Left lobe of liver (tissue), 2 donors: ENCODE results near the gene TMEM175. TPM values are rescaled to one million over a fixed set of nuclear protein-coding genes. Genes with fewer than 3 reads are reported as not detected.

Experiments
- ATAC-seq: fragments of 200-7000 bp; cut with Tn5 transposase; one replicate; pipeline ENCODE4 v1.9.1; 2020; ENCODE audit warnings: mild to moderate bottlenecking, moderate library complexity
- DNase-seq: peaks from one replicate; pipeline ENCODE4 v3.0.0-alpha.2; 2020; ENCODE audit warnings: low spot score
- total RNA-seq: library from RNA; stranded (reverse); gene quantifications from one replicate; pipeline ENCODE4 v1.2.1, GENCODE V29; 2021
- donor health status: DM: no; HTN: no; CAD: no; lungs with moderate emphysema.
- donor health status: DM: no; HTN: yes; CAD: no.

The TMEM175 gene
- total RNA-seq, 1 donor from 2014 or later = 39.2 TPM

DNA sequence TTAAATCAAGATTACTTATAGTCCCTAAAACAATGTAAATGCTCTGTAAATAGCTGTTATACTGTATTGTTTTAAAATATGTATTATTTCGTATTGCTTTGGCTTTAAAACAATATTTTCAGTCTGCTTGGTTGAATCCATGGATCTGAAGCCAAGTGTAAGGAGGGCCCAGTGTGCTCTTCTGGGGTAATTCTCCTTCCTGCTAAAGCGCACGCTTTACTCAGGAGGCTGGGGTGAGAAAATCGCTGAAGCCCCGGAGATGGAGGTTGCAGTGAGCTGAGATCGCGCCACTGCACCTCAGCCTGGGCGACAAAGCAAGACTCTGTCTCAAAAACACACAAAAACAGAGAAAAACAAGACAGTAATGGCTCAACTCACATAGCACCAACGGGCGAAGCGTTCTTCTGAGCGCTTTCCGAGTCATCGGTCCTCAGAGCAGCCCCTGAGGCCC, 54.2 kb downstream of the TMEM175 start:
- no peak for DNase-seq
- ATAC-seq = peak; percentile 0

DNA sequence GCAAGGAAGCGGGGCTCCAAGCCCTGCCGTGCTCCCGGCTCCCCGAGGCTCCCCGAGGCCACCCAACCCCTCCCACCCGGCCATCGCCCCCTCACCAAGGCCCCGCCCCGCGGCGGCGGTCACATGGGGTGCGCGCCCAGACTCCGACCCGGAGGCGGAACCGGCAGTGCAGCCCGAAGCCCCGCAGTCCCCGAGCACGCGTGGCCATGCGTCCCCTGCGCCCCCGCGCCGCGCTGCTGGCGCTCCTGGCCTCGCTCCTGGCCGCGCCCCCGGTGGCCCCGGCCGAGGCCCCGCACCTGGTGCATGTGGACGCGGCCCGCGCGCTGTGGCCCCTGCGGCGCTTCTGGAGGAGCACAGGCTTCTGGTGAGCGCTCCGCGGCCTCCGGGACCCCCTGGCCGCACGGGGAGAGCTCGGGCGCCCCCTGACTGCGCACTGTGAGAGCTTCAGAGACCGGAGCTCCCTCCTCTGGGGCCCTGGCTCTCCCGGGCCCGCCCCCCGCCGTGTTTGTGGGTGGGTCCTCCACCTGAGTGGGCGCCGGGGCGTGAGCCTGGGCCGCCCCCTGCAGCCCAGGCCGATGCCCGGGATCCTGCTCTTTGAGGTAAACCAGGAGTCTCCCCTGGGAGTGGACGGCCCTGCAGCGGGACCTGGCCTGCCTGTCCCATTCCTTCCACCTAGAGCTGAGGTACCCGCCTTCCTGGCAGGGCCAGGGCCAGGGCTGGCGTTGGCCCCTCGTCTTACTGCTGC, 54.8 kb downstream of the TMEM175 start, which contains the start of gene IDUA:
Gene IDUA, plus strand, starts transcription at position 166 of the 745 bp plus-strand sequence. Its CDS starts 41 bp downstream, at position 207.
- DNase-seq = peak; percentile 92
- peak; percentile 71 for ATAC-seq

DNA sequence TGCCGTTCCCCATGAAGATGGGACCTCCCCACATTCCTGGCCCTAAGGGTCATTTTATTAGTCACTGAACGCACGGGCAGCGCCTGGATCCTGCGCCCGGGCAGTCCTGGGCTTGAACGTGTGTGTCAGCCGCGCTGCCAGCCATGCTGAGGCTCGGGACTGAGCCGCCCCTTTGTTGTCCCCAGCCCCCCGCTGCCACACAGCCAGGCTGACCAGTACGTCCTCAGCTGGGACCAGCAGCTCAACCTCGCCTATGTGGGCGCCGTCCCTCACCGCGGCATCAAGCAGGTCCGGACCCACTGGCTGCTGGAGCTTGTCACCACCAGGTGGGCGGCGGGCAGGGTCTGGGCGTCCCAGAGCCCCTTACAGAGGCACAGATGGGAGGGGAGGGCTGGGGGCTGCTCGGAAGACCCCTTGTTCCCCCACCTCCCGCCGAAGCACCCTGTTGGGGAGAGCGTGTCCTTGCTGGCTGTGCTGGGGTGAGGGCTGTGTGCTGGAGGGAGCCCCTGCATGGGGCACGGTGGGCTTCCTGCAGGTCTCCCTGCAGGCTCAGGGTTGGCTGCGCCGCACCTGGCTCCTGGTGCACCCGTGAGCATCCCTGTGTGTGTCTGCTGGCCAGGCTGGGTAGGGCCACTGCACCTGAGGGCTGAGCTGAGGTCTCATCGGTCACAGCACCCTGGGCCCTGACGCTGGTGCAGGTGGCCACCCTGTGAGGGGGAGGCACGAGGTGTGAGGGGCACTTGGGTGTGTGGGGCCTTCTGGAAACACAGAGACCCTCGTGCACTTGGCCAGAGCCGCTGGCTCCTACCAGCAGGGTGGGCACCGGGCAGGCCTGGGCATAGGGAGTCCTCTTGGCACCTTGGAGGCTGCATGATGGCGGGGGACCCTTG, 55.6 kb downstream of the TMEM175 start:
- DNase-seq (peak; percentile 58), ATAC-seq (peak; percentile 0)

DNA sequence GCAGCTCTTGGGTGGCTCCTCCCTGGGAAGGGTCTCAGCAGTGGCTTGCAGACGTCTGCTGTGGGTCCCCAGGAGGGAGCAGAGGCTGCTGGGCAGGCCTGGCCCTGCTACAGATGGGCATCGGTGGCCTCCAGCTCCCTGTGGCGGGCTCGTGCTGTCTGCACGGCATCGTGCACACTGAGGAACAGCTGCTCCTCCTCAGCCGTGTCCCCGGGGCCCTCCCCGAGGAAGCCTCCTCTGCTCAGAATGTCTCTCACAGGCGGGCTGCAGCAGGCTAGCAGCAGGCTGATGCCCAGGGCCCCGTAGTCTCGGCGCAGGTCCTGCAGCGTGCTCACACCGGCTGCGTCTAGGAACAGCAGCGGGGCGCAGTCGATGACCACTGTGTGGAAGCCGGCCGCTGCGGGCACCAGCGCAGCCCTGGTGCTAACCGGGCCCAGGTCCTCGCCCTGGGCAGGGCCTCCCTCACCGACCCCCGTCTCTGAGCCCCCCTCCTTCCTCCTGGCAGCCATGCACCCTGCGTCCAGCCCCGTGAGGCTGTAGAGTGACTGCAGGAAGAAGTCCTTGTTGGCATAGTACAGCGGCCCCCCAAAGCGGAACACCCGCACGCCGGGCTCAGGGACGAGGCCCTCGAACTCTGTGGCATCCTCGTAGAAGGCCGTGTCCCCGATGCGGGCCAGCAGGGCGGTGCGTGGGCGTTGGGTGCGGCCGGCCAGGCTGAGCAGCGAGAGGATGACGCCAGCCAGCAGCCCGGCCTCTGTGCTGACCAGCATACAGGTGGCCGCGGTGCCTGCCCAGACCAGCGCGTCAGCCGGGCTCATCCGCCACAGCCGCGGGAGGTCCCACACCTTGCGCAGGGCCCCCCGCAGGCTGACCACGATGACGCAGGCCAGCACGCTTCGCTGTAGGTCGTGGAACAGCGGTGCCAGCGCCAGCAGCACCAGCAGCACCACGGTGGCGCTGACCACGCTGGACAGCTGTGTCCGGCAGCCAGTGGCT, 56.8 kb downstream of the TMEM175 start:
- no peak for DNase-seq
- no peak for ATAC-seq

DNA sequence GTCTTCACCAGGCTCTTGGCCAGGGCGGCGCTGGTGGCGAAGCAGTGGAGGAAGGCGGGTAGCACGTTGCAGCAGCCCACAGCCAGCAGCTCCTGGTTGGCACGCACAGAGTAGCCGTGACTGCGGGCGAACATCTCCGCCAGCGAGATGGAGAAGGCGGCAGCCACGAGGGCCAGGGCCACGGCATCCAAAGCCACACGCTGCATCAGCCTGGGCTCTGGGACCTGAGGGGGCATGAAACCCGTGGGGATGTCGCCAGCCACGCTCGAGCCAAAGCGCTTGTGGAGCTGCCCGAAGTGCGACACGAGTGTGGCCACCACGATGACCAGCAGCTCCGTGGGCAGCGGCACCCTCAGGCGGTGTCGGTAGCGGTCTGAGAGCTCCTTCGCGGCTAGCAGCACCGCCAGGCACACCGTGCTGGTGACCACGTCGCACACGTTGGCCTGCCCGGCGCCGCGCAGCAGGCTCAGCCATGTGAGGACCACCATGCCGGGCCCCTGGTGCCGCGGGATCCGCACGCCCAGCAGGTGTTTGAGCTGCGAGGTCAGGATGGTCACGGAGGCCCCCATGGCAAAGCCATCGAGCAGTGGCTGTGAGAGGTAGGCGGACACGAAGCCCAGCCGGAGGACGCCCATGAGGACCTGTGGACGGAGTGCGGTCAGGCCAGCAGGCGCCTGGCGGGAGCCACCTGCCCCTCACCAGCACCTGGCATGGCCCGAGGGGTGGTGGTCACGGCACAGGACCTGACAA, 57.6 kb downstream of the TMEM175 start:
- ATAC-seq = no peak
- no peak for DNase-seq

DNA sequence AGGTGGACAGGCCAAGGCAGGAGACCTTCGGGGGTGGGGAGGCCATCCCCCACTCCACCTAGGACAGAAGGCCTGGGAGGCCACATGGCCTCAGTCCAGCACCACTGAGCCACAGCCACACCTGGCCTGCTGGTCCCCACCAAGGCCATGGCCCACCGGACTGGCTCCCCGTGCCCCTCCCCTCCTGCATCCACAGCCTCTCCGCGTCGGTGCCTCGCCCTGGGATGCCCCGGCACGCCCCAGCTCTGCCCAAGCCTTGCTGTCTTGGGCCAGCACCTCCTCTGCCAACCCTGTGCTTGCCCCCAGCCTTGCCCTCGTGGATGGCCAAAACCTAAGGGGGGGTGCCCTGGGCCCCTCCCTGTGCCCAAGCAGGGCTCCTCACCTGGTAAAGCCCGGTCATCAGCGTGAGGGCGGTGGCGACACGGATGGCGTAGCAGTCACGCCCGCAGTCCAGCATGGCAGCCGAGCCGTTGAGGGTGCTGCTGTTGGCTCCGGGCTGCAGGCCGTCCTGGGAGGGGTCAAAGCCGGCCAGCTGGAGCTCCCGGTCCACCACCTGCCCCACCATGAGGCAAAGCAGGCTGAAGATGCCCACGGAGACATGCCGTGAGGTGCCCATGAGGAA, 58.6 kb downstream of the TMEM175 start:
- ATAC-seq = no peak

DNA sequence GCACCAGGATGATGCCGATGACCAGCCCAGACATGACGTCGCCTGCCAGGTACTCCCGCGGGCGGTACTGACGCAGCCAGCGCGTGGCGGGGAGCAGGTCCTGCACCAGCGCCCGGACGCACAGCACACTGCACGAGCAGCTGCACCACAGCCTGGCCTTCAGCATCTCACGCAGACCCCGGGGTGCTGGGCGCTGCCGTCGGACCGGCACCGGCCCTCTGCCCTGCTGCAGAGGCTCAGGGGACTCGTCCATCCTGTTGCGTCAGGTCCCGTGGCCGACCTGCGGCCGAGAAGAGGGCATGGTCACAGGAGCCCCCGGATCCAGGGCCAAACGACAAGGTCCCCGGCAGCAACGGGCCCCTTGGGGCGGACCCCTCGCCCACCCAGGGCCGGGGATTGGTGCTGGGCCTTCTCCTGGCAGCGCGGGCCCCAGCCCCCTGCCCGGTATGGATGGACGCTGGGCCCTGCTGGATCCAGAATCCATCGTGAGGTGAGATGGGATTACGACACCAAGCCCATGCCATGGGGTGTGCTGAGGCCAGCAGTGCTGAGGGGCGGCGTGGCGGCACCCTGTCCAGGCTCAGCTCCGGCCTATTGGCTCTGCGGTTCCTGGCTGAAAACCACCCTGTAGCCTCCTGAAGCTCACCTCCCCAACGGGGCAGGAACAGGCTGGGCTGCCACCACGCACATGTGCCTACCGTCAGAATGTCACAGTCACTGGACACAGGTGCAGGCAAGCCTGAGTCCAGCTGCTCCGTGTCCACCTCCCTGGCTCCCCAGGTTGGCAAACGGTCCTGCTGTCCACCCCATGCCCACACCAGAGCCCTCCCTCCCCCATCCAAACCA, 59.4 kb downstream of the TMEM175 start:
- DNase-seq (no peak), ATAC-seq (no peak)

More for the DNA sequence above, 58.6 kb downstream of the TMEM175 start:
- DNase-seq = no peak

DNA sequence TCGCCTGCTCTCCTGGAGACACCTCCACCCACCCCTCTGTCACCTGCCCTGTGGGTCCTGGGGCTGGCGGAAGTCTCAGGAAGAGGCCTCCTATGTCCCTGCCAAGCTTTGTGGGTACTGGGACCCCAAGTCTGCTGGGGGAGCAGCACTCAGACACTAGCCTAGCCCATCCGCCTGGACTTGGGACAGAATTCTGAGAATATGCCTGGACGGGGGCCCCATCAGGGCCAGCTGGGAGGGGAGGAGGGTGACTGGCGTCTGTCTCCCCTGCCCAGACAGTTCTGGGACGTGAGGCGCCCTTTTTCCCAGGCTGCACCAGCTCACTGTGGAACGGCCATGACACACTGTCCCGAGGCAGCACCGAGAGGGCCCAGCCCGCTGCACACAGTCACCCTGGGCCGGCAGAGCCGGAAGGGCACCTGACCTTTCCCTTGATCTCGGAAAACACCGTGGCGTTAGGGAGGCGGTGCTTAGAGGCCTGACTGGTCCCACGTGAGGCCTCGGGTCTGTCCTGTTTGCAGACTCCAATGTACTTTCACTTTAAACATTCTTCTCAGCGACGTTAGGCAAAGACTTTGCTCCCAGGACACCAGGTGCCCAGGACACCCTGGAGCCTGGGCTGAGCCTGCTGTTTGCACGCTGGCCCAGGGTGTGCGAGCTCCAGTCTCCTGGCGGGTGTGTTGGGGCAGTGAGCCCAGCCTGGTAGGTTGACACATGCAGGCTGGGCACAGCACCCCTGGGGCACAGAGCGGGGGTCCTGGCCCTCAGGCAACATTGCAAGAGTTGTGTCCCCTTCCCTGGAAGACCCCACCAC, 60.2 kb downstream of the TMEM175 start:
- DNase-seq = peak; percentile 96
- ATAC-seq = peak; percentile 67

DNA sequence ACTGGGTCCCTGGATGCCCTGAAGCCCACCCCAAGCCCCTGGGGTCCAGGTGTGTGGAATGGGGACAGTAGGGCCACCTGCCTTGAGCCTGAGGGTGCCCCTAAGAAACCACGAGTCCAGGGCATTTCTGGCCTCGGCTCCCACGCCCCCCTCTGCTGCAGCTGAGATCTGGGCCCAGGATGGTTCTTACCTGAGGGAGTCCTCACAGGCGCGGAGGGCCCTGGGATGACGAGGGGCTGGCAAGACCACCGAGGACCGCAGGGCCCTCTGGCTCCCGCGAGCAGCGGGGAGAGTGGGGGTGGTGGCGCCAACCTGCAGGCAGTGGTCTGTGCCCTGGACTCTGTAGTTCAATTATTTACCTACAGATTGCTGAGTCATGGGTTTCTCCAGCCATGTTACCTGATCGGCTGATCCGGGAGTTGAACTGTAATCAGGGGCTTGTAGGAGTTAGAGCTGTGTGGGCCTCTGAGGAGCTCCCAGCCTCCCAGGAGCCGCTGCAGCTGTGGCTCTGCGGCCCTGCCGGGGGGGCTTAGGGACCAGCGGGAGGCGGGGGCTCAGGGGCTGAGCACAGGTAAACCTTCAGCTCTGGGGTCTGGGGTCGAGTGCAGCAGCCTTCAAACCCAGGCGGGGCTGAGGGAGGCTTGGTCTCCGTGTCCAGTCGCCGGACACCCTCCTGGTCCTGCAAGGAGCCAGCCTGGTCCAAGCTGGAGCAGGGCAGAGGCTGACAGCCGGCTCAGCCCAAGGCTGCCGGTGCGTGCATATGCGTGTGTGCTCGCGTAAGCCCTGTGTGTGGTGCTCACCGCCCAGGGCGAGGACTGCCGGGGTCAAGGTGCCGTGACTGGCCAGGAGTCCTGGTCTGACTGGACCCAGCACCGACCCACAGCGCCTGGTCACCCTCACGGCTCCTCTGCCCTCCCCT, 61.1 kb downstream of the TMEM175 start, which contains the start of gene SLC26A1:
Gene SLC26A1, minus strand, starts transcription at position 294 of the 919 bp plus-strand sequence. CDS start 1,701 bp downstream, outside the sequence.
- ATAC-seq (peak; percentile 63), DNase-seq (peak; percentile 89)

DNA sequence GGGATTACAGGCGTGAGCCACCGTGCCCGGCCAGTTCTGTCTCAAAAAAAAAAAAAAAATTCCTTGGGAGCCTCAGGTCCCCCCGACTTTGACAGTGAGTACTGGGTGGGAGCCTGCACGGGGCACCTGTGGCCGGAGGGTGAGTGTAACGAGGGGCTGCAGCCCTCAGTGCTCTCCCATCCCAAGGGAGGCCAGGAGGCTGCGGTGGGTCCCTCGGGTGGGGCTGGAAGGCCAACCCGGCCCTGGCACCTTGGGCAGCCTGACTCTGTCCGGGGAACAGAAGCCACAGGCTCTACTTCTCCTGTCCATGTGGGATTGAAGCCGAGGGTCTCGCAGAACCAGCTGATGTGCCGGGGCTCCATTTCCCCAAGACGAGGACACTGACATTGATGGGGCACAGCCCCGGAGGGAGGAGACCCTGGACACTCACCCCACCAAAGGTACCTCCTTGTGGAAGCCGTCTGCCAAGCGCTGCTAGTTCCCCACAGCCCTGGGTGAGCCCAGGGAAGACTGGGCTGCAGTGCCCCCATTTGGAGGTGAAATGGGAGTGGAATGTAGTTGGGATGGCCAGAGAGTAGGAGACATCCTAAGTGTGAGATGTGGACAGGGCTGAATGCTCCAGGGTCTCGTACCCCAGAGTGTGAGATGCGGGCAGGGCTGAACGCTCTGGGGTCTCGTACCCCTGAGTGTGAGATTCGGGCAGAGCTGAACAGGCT, 63.2 kb downstream of the TMEM175 start:
- ATAC-seq (no peak), DNase-seq (no peak)

DNA sequence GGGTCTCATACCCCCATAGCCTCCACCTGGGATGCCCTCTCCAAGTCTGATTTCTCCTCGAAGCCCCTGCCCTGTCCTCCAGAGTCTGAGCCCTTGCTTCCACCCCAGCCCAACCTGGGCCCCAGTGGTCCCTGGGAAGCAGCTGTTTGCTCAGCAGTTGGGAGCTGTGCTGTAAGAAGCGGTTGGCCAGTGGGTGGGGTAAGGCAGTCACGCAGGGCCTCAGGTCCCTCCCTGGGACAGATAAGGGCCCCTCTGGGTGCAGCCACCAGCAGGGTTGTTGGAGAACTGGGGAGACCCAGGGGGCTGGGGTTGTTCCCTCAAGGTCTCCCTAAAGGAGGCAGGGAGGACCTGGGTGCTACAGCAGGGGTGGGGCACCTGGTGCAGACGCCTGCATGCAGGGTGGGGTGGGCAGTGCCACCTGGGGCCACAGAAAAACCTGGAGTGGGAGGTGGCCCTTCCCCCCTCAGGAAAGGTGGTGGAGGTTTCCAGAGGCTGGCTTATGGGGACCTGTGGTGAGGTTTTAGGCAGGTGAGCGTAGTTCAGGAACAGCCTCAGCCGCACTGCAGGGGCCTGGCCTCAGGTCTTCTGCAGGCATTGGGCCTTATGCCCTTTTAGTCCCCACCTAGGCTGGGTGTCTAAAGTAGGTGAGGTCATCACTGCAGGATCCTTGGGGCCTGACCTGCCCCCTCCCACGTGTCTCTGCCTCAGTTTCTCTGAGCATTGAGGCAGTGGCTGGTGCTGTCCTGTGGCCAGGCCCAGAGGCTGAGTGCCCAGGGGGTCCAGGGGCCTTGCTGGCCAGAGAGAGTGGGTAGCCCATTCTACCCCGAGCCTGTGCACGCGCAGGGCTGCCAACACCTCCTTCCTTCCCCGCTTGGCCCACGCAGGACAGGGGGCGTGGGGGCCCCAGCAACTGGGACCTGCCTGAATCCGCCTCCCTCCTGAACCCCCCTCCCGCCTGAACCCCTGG, 64.1 kb downstream of the TMEM175 start:
- ATAC-seq (no peak), DNase-seq (no peak)

DNA sequence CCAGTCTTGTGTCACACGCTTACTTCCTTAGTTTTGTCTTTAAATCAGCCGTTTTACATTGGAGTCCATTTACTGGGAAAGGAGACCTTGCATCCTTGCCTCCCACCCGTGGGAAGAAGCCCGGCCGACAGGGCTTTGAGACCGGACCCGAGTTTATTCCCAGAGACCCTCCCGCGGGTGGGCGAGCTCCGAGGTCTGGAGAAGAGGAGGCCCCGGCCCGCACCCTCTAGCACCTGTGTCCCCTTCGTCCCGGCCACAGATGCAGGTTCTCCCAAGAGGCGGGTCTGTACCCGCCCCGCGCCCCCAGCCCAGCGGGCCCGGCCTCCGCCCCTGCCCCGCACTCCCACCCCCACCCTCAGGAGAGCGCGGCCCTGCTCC, 64.7 kb downstream of the TMEM175 start:
- DNase-seq (no peak), ATAC-seq (no peak)

DNA sequence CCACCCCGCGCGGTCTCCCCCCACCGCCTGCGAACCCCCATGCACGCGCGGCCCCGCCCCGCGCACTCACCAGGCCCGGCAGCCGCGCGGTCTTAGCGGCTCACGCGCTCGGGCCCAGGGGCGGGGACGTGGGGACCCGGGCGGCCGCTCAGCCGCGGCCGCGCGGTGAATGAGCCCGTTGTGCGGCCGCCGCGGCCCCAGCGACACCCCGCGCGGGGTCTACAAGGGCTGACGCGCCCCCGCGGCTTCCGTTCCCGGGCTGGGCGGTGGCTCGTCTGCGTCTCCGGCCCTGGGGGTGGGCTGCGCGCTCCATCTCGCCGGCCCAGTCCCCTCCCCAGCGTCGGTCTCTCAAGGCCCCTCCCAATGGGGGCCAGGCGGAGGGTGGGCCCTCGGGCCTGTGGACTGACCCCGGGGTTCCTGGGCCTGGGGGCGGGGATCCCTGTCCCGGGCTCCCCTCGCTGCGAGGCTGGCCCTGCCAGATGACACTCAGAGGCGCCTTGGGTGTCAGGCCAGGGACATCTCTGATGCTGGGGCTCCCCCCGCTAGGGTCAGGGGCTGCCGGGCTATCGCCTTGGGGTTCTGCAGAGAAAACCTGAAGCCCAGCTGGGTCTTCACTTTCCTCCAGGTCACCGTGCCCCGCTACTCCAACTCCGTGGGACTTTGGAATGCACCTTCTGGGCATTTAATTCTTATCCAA, 65.3 kb downstream of the TMEM175 start:
- ATAC-seq = no peak
- DNase-seq = no peak

DNA sequence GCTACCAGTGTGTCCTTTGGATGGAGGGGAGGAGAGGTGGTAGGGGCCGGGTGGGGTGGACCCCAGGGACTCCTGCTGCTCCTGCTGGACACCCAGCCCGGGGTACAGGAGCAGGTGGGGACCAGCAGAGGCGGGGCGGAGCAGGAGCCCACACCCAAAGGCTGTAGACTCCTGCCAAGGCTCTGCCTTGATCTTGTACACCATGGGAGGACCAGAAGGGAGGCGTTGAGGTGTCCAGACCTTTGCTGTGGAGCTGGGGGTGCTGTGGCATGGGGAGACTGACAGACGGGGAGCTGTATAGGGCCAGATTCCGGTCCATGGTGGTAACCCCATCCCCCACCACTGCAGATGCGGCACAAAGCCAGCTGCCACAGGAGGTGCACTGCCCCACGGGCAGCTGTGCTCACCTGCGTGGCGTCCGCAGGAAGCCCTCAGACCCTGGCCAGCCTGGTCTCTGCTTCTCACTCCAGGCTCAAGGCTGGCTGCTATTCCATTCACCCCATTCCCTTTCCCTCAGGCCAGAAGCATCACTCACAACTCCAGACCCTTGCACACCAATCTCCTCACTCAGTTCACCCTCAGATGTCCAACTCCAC, 65.9 kb downstream of the TMEM175 start:
- ATAC-seq = no peak
- DNase-seq = no peak
